Kidney (tissue), 14 donors: ENCODE measurements around the gene FPR1. TPM values are rescaled to one million over a fixed set of nuclear protein-coding genes. Genes with fewer than 3 reads are reported as not detected.

Experiments used
- DNase-seq, 5 donors: peaks; one replicate each; pipeline ENCODE4 v3.0.0-alpha.2; 2013 to 2020
- FAIRE-seq: peaks from 2 replicates; lab custom pipeline; 2012; peaks lifted over from hg19 to GRCh38; lab: Jason Lieb, UNC
- H3K27ac ChIP-seq, 2 donors: one replicate each; pipeline ENCODE4 v1.7.0; 2013; ENCODE audit warnings: low read depth in 2 of 2, low read length in 2 of 2, inconsistent platforms in 1 of 2
- H3K27me3 ChIP-seq: one replicate; pipeline ENCODE4 v1.7.1; 2013; ENCODE audit warnings: low read length, inconsistent platforms; ENCODE audit not compliant: control insufficient read depth, insufficient read depth
- H3K36me3 ChIP-seq, 3 donors: one replicate each; pipeline versions ENCODE4 v1.7.0 to v1.7.1; 2013; ENCODE audit warnings: low read length in 3 of 3, control low read depth in 1 of 3, inconsistent platforms in 1 of 3; ENCODE audit not compliant: insufficient read depth in 3 of 3, control insufficient read depth in 2 of 3
- H3K4me1 ChIP-seq, 3 donors: one replicate each; pipeline versions ENCODE4 v1.7.0 to v1.7.1; 2013; ENCODE audit warnings: low read length in 3 of 3, inconsistent platforms in 1 of 3, low read depth in 1 of 3; ENCODE audit not compliant: control insufficient read depth in 2 of 3, insufficient read depth in 2 of 3
- H3K4me3 ChIP-seq, 3 donors: one replicate each; pipeline versions ENCODE4 v1.7.0 to v1.8.1; 2013; ENCODE audit warnings: low read length in 3 of 3, control low read depth in 1 of 3, inconsistent platforms in 1 of 3
- H3K9ac ChIP-seq, 3 donors: one replicate each; pipeline versions ENCODE4 v1.7.0 to v1.7.1; 2013; ENCODE audit warnings: low read length in 3 of 3, control low read depth in 1 of 3, inconsistent platforms in 1 of 3
- H3K9me3 ChIP-seq, 3 donors: one replicate each; pipeline versions ENCODE4 v1.7.0 to v1.7.1; 2013; ENCODE audit warnings: low read length in 3 of 3, control low read depth in 1 of 3, inconsistent platforms in 1 of 3; ENCODE audit not compliant: control insufficient read depth in 2 of 3, insufficient read depth in 1 of 3
- intact Hi-C: fragments of 100-400 bp; cut with DNase I; formaldehyde crosslinking; loops from one replicate; pipeline ENCODE4 v1.11.1; 2022
- polyA plus RNA-seq: library from polyadenylated mRNA; stranded (reverse); fragments of 350-450 nt; fragmentation: Illumina TruSeq; extraction: RNeasy Lipid Tissue Mini Kit (QIAGEN cat#74804); gene quantifications from one replicate; pipeline ENCODE4 v1.2.3, GENCODE V29; 2014; ENCODE audit warnings: low read depth, low replicate concordance; ENCODE audit not compliant: insufficient read depth
- total RNA-seq: library from RNA; stranded (reverse); fragmentation: NEBNext Ultra II Directional; extraction: Animal tissue kit (Norgen Biotek cat#: 25700); gene quantifications from one replicate; pipeline ENCODE4 v1.2.1, GENCODE V29; 2021
- TF ChIP-seq, protein P1 (sequence below): IDR thresholded peaks from 3 replicates; pipeline ENCODE4 v1.5.1; 2012; ENCODE audit warnings: mild to moderate bottlenecking, moderate library complexity, borderline replicate concordance; ENCODE audit not compliant: insufficient read depth; ENCODE audit errors: extremely low read depth
- donor health status: control.
- donor health status: control.
- donor health status: control.
- donor health status: control.
- donor health status: control.
- donor health status: DM: yes; HTN: yes; CAD: no.
- donor health status: Normal renal cell carcinoma (clear cell type).

FPR1 gene
- total and polyA plus RNA-seq, 2 donors from 2014 or later = 2.2 to 16.6 TPM

GRCh38 chr19:51721905-51722304 is 29.8 kb downstream of the FPR1 start:
- no peak overlapping the region for H3K27ac ChIP-seq
- FAIRE-seq = no peak
- TF ChIP-seq, protein P1, sequence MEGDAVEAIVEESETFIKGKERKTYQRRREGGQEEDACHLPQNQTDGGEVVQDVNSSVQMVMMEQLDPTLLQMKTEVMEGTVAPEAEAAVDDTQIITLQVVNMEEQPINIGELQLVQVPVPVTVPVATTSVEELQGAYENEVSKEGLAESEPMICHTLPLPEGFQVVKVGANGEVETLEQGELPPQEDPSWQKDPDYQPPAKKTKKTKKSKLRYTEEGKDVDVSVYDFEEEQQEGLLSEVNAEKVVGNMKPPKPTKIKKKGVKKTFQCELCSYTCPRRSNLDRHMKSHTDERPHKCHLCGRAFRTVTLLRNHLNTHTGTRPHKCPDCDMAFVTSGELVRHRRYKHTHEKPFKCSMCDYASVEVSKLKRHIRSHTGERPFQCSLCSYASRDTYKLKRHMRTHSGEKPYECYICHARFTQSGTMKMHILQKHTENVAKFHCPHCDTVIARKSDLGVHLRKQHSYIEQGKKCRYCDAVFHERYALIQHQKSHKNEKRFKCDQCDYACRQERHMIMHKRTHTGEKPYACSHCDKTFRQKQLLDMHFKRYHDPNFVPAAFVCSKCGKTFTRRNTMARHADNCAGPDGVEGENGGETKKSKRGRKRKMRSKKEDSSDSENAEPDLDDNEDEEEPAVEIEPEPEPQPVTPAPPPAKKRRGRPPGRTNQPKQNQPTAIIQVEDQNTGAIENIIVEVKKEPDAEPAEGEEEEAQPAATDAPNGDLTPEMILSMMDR = no peak
- H3K4me1 ChIP-seq = peaks cover 0 to 3% (median 0%) of the 10 kb centered on the region in 3 donors
- peaks cover 20% of the 10 kb centered on the region for H3K27me3 ChIP-seq
- no peaks in the 10 kb centered on the region for H3K9me3 ChIP-seq
- no peak overlapping the region for H3K9ac ChIP-seq
- H3K4me3 ChIP-seq = no peak overlapping the region
- no peaks in the 10 kb centered on the region for H3K36me3 ChIP-seq
- DNase-seq = no peak
- intact Hi-C loops = no loop called here

DNA sequence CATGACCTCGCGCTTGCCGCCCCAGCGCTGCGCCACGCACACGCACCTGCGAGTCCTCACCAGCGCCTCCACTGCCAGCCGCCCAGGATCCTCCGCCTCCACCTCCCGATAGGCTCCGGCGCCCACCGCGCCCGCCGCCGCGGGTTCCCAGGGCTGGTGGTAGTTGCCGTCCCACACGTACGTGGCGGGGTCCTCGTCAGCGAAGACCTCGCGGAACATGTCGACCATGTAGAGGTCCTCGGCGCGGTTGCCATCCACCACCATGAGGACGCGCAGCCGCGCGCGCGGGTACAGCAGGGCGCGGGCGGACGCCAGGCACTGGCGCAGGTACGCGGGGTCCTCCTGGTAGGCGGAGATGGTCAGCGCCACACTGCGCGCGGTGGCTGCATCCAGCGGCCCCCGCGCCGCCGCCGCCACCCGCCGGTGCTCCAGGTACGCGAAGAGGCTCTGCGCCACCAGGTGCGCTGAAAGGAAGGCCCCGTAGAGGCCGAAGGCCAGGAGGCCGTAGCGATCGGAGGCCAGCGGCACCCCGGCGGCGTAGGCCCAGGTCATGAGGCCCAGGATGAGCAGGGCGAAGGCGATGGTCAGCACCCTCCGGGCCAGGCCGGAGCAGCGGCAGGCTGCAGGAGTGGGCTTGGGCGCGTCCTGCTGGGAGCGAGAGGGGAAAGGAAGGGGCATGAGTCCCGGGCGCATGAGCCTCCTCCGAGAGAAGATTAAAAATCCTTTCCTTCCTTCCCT is 32.3 kb downstream of the FPR1 start:
- no peak for FAIRE-seq
- H3K36me3 ChIP-seq = no peaks in the 10 kb centered on the region
- intact Hi-C loops = no loop called here
- H3K9me3 ChIP-seq = no peaks in the 10 kb centered on the region
- H3K4me3 ChIP-seq = no peak overlapping the region
- H3K27me3 ChIP-seq = peaks cover 22% of the 10 kb centered on the region
- no peak overlapping the region for H3K27ac ChIP-seq
- DNase-seq = no peak
- TF ChIP-seq, protein P1 = no peak
- H3K9ac ChIP-seq = no peak overlapping the region
- H3K4me1 ChIP-seq = peaks cover 0 to 3% (median 0%) of the 10 kb centered on the region in 3 donors

DNA sequence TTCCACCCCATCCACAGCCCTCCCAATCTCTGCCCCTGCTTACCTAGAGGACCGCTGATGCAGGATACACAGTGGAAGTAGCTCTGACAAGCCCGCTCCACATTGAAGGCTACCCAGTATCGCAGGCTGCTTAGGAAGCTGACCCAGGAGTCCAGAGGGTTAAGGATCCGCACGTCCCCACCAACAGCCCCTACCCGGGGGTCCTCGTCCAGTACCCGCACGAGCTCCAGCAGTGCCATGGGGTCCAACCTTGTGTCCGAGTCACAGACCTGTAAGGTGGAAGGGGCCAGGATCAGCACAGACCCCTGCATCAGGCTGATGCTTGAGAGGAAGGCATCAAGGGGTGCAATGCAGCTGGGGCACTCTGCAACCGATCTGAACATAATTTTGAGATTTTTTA is 34.8 kb downstream of the FPR1 start:
- Histone ChIP-seq H3K4me3 (no peak overlapping the region), H3K9me3 (no peaks in the 10 kb centered on the region), H3K36me3 (no peaks in the 10 kb centered on the region), H3K27ac (no peak overlapping the region), H3K27me3 (peaks cover 15% of the 10 kb centered on the region), H3K4me1 (peaks cover 0 to 3% (median 0%) of the 10 kb centered on the region in 3 donors), H3K9ac (no peak overlapping the region)
- TF ChIP-seq, protein P1 = no peak
- no peak for FAIRE-seq
- intact Hi-C loops = no loop called here
- no peak for DNase-seq
